SK-N-SH (cell line): Measurements from ENCODE around the gene RPP14. TPM values are rescaled to one million over a fixed set of nuclear protein-coding genes. Genes with fewer than 3 reads are reported as not detected.

Experiments used
- CTCF ChIA-PET: fragments of 300-600, 350-600 bp; formaldehyde crosslinking; extraction: SDS; loops from one replicate; lab custom pipeline; 2021; lab: Yijun Ruan, JAX
- POLR2A ChIA-PET: fragments of 350-600 bp; sonication (Branson Sonifier 250); formaldehyde crosslinking; extraction: SDS; loops from one replicate; lab custom pipeline; 2020; ENCODE audit warnings: antibody characterized with exemption, inconsistent platforms; lab: Yijun Ruan, JAX
- DNase-seq: peaks from one replicate; pipeline ENCODE4 v3.0.0; 2012
- H2AFZ ChIP-seq: fragments of 200-600 bp; sonication (generic); 2 replicates; pipeline ENCODE4 v1.8.1; 2016; ENCODE audit warnings: antibody characterized with exemption, mild to moderate bottlenecking, low read depth
- H3F3A ChIP-seq: fragments of 200-600 bp; sonication (generic); replicated peaks from 2 replicates; pipeline ENCODE3; 2016; ENCODE audit warnings: antibody characterized with exemption, mild to moderate bottlenecking; ENCODE audit not compliant: insufficient read depth
- H3K27ac ChIP-seq, 2 experiments: fragments of 200-500 bp in 1 of 2; fragments of 200-600 bp in 1 of 2; sonication (Bioruptor generic) in 1 of 2; sonication (generic), shearing (Covaris generic) in 1 of 2; 2 replicates each; pipeline versions ENCODE4 v1.5.1 to v1.6.1; 2014 to 2016; ENCODE audit warnings: low read depth in 2 of 2, inconsistent platforms in 1 of 2, low read length in 1 of 2, mild to moderate bottlenecking in 1 of 2, mixed read lengths in 1 of 2
- H3K27me3 ChIP-seq: fragments of 200-600 bp; sonication (generic), shearing (Covaris generic); 2 replicates; pipeline ENCODE4 v1.6.1; 2016; ENCODE audit warnings: mixed run types; ENCODE audit not compliant: insufficient read depth
- H3K36me3 ChIP-seq, 2 experiments: fragments of 200-500 bp in 1 of 2; fragments of 200-600 bp in 1 of 2; sonication (Bioruptor generic) in 1 of 2; sonication (generic) in 1 of 2; replicated peaks in 1 of 2; 2 replicates each; pipeline versions ENCODE3 to v1.5.1; 2014 to 2016; ENCODE audit warnings: low read length in 1 of 2, mild to moderate bottlenecking in 1 of 2; ENCODE audit not compliant: insufficient read depth in 2 of 2, control insufficient read depth in 1 of 2
- H3K4me1 ChIP-seq, 2 experiments: fragments of 200-500 bp in 1 of 2; fragments of 200-600 bp in 1 of 2; sonication (Bioruptor generic) in 1 of 2; sonication (generic), shearing (Covaris generic) in 1 of 2; 2 replicates each; pipeline versions ENCODE4 v1.5.1 to v1.6.1; 2014 to 2016; ENCODE audit warnings: low read depth in 1 of 2, low read length in 1 of 2, mixed run types in 1 of 2; ENCODE audit not compliant: insufficient read depth in 2 of 2, control insufficient read depth in 1 of 2
- H3K4me2 ChIP-seq: fragments of 200-600 bp; sonication (generic), shearing (Covaris generic); 2 replicates; pipeline ENCODE4 v1.6.1; 2017; ENCODE audit warnings: mixed run types
- H3K4me3 ChIP-seq, 2 experiments: fragments of 200-500 bp in 1 of 2; fragments of 200-600 bp in 1 of 2; sonication (Bioruptor generic) in 1 of 2; sonication (generic), shearing (Covaris generic) in 1 of 2; 2 replicates each; pipeline versions ENCODE4 v1.5.1 to v1.8.1; 2014 to 2016; ENCODE audit warnings: low read depth in 2 of 2, inconsistent platforms in 1 of 2, low read length in 1 of 2, mild to moderate bottlenecking in 1 of 2, mixed read lengths in 1 of 2, moderate library complexity in 1 of 2
- H3K79me2 ChIP-seq: fragments of 200-600 bp; sonication (generic); 2 replicates; pipeline ENCODE4 v1.8.1; 2017; ENCODE audit warnings: mild to moderate bottlenecking; ENCODE audit not compliant: insufficient read depth
- H3K9ac ChIP-seq: fragments of 200-600 bp; sonication (generic); 2 replicates; pipeline ENCODE4 v1.6.1; 2017; ENCODE audit warnings: mixed run types
- H3K9me2 ChIP-seq: fragments of 200-600 bp; sonication (generic); 2 replicates; pipeline ENCODE4 v1.6.1; 2017; ENCODE audit warnings: mixed run types
- H3K9me3 ChIP-seq: fragments of 200-600 bp; sonication (generic); 2 replicates; pipeline ENCODE4 v1.6.1; 2017; ENCODE audit warnings: mixed run types, mild to moderate bottlenecking, moderate library complexity
- H4K20me1 ChIP-seq: fragments of 200-600 bp; sonication (generic); 2 replicates; pipeline ENCODE4 v1.6.1; 2017; ENCODE audit warnings: mild to moderate bottlenecking, mixed run types; ENCODE audit not compliant: insufficient read depth
- CHD2 ChIP-seq: fragments of 150-350 bp; IDR thresholded peaks from 2 replicates; pipeline ENCODE4 v1.6.1; 2018; ENCODE audit warnings: low read length; ENCODE audit not compliant: partially characterized antibody
- CTCF ChIP-seq: fragments of 200-600 bp; sonication (generic); IDR thresholded peaks from 2 replicates; pipeline ENCODE4 v1.6.1; 2017; ENCODE audit warnings: antibody characterized with exemption, mild to moderate bottlenecking, moderate library complexity
- ELF1 ChIP-seq: IDR thresholded peaks from 2 replicates; pipeline ENCODE4 v1.4.0; 2012
- EZH2phosphoT487 ChIP-seq: fragments of 200-600 bp; sonication (generic); IDR thresholded peaks from 2 replicates; pipeline ENCODE4 v1.6.1; 2017; ENCODE audit warnings: low read depth, mixed run types, mild to moderate bottlenecking, antibody characterized with exemption, moderate library complexity, borderline replicate concordance
- FOSL2 ChIP-seq: IDR thresholded peaks from 2 replicates; pipeline ENCODE4 v1.4.0; 2012; ENCODE audit warnings: low read depth, mild to moderate bottlenecking, moderate library complexity, borderline replicate concordance
- FOXJ3 ChIP-seq: sonication (generic); formaldehyde crosslinking; IDR thresholded peaks from 2 replicates; pipeline ENCODE4 v1.5.1; 2020; ENCODE audit warnings: mild to moderate bottlenecking, missing genetic modification reagents
- FOXM1 ChIP-seq: IDR thresholded peaks from 2 replicates; pipeline ENCODE4 v1.4.0; 2012; ENCODE audit warnings: low read depth, mild to moderate bottlenecking
- GABPA ChIP-seq: IDR thresholded peaks from 2 replicates; pipeline ENCODE4 v1.4.0; 2012; ENCODE audit warnings: low read depth, mild to moderate bottlenecking
- GATA2 ChIP-seq: sonication (generic); formaldehyde crosslinking; IDR thresholded peaks from 2 replicates; pipeline ENCODE4 v1.5.0; 2020; ENCODE audit warnings: mild to moderate bottlenecking, missing genetic modification reagents
- JUND ChIP-seq: IDR thresholded peaks from 2 replicates; pipeline ENCODE4 v1.4.0; 2012
- MEF2A ChIP-seq: IDR thresholded peaks from 2 replicates; pipeline ENCODE4 v1.4.0; 2012; ENCODE audit warnings: low read depth, borderline replicate concordance
- MXI1 ChIP-seq: IDR thresholded peaks from 2 replicates; pipeline ENCODE4 v1.6.1; 2012; ENCODE audit warnings: mild to moderate bottlenecking, low read depth, low read length, improper control_type of control experiment
- NFIC ChIP-seq: IDR thresholded peaks from 2 replicates; pipeline ENCODE4 v1.4.0; 2012; ENCODE audit warnings: borderline replicate concordance
- NRF1 ChIP-seq: IDR thresholded peaks from 2 replicates; pipeline ENCODE4 v1.6.1; 2012; ENCODE audit warnings: low read depth, mild to moderate bottlenecking, low read length
- POLR2AphosphoS5 ChIP-seq: IDR thresholded peaks from 2 replicates; pipeline ENCODE4 v1.6.1; 2012; ENCODE audit warnings: low read depth, low read length
- RAD21 ChIP-seq: IDR thresholded peaks from 2 replicates; pipeline ENCODE4 v1.6.1; 2012; ENCODE audit warnings: mild to moderate bottlenecking, low read length
- RCOR1 ChIP-seq: fragments of 150-350 bp; IDR thresholded peaks from 2 replicates; pipeline ENCODE4 v1.6.1; 2017; ENCODE audit warnings: antibody characterized with exemption, low read length
- REST ChIP-seq: IDR thresholded peaks from 2 replicates; pipeline ENCODE4 v1.6.1; 2012; ENCODE audit warnings: mild to moderate bottlenecking, low read depth, low read length, moderate library complexity
- TAF1 ChIP-seq: IDR thresholded peaks from 2 replicates; pipeline ENCODE4 v1.6.1; 2012; ENCODE audit warnings: low read depth, mild to moderate bottlenecking, low read length, moderate library complexity, borderline replicate concordance
- TCF12 ChIP-seq: IDR thresholded peaks from 2 replicates; pipeline ENCODE4 v1.4.0; 2012
- USF2 ChIP-seq: fragments of 150-350 bp; IDR thresholded peaks from 2 replicates; pipeline ENCODE4 v1.6.1; 2017; ENCODE audit warnings: antibody characterized with exemption, low read length, low read depth, borderline replicate concordance
- WGBS: methylation state at CpG from one replicate; pipeline ENCODE4 v1.1.6; 2017; ENCODE audit warnings: low lambda C conversion rate; 5-methylcytosine and 5-hydroxymethylcytosine counted together
- polyA plus RNA-seq, 3 experiments: library from polyadenylated mRNA; depleted of rRNA; stranded (reverse); fragments of >200 nt; gene quantifications; 2 replicates each; pipeline ENCODE4 v1.2.3, GENCODE V29; 2012
- TF ChIP-seq, protein P1 (sequence below): fragments of 150-350 bp; IDR thresholded peaks from 2 replicates; pipeline ENCODE4 v1.6.1; 2016; ENCODE audit warnings: mild to moderate bottlenecking, low read depth, low read length
- TF ChIP-seq, protein P2 (sequence below): IDR thresholded peaks from 2 replicates; pipeline ENCODE4 v1.4.0; 2012; ENCODE audit warnings: low read depth

RPP14 gene
- 8.3 and 9.7 TPM in 2 replicates for polyA plus RNA-seq (2012; rRNA removed)
- polyA plus RNA-seq (2012; cell fraction: cytosol; rRNA removed), result 9.5 and 11.4 TPM in 2 replicates
- polyA plus RNA-seq (2012; cell fraction: nucleus; rRNA removed), result 5.6 and 9.6 TPM in 2 replicates

DNA sequence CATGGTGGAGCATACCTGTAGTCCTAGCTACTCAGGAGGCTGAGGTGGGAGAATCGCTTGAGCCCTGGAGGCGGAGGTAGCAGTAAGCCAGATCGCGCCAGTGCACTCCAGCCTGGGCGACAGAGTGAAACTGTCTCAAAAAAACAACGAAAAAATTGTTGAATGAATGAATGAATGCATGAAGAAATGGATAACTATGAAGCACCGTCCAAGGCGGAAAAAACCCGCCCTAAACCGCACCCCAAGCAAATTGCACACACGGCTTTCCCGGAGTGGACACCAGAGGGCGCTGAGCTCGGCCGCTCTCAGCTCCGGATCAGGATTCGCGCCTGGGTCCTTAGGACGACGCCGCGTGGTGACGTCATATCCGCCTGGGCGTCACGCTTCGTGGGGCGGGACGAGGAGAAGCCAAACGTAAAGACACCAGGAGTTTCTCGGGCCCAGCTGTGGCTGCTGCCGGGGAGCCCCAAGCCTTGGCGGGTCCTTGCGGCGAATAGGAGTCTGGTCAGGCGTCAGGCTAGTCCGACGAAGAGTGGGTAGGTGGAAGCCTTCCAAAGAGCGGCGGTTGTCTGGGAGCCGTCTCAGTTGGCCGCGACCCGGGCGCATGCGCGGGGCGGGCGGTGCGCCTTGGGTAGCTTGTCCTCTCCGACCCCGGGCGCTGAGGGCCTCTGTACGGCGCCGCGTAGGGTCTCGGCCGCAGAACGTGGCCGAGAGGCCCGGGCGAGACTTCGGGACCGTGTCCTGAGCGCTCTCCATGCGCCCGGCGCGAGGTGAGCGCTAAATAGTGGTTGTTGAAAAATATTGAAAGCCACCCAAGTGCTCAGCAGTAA, at the start of gene RPP14, which contains the start of gene HTD2:
Gene RPP14 (plus strand): TSS at position 364 of the 830 bp plus-strand sequence. CDS start 4,085 bp downstream, outside the sequence.
Gene HTD2 (plus strand): TSS at position 639 of the 830 bp plus-strand sequence. CDS start 11,094 bp downstream, outside the sequence.
- Histone ChIP-seq H3K4me3 (peak within 1 kb of the TSS; percentile 76 to 94), H3F3A (peaks cover 1% of the 10 kb centered on the region), H3K4me1 (peaks cover 8 to 14% of the 10 kb centered on the region in 2 experiments; a peak in 3 of 4 replicates), H3K9me2 (no peaks in the 10 kb centered on the region), H3K9ac (peak within 1 kb of the TSS; percentile 94), H3K79me2 (peaks cover 46% of the 10 kb centered on the region), H3K9me3 (no peaks in the 10 kb centered on the region), H3K27me3 (no peaks in the 10 kb centered on the region; the same call in 1 of the 2 replicates), H3K4me2 (peak within 1 kb of the TSS; percentile 80), H2AFZ (peak within 1 kb of the TSS; percentile 91), H3K36me3 (peaks cover 9 to 26% of the 10 kb centered on the region in 2 experiments), H3K27ac (peak within 1 kb of the TSS; percentile 93 to 94), H4K20me1 (peaks cover 32% of the 10 kb centered on the region)
- DNase-seq, result peak; percentile 95
- WGBS, result 9% methylated on average over 37 of the region's 71 CpGs
- ChIA-PET CTCF (interaction anchor here (0.6 to 6.0 kb wide), 44 partner anchors 9 to 298 kb away, joined by 3 to 48 read pairs (median 5); partner anchors contain the start of genes ABHD6, FLNB, KCTD6 and PDHB), POLR2A (interaction anchor here (0.7 to 1.9 kb wide), 10 partner anchors 19 to 798 kb away, joined by 3 to 9 read pairs (median 3); partner anchors contain the start of gene PXK)
- TF ChIP-seq ELF1, result no peak; the same call in 1 of the 2 replicates
- peak; percentile 90 for TF ChIP-seq NRF1
- peak; percentile 5; the same call in 1 of the 2 replicates for TF ChIP-seq USF2
- TF ChIP-seq FOSL2, result peak; percentile 30; the same call in 1 of the 2 replicates
- no peak; the same call in 1 of the 2 replicates for TF ChIP-seq TCF12
- no peak for TF ChIP-seq FOXJ3 (CRISPR knock-in tag)
- peak; percentile 70 for TF ChIP-seq CHD2
- TF ChIP-seq CTCF, result peak; percentile 95
- no peak for TF ChIP-seq NFIC
- no peak for TF ChIP-seq MEF2A
- TF ChIP-seq MXI1, result peak; percentile 51; the same call in 1 of the 2 replicates
- TF ChIP-seq RAD21, result peak; percentile 38
- peak; percentile 58 for TF ChIP-seq TAF1
- TF ChIP-seq JUND, result peak; percentile 31; the same call in 1 of the 2 replicates
- no peak for TF ChIP-seq GATA2 (CRISPR knock-in tag)
- no peak for TF ChIP-seq EZH2phosphoT487
- peak; percentile 61; the same call in 1 of the 2 replicates for TF ChIP-seq RCOR1
- TF ChIP-seq, protein P1, sequence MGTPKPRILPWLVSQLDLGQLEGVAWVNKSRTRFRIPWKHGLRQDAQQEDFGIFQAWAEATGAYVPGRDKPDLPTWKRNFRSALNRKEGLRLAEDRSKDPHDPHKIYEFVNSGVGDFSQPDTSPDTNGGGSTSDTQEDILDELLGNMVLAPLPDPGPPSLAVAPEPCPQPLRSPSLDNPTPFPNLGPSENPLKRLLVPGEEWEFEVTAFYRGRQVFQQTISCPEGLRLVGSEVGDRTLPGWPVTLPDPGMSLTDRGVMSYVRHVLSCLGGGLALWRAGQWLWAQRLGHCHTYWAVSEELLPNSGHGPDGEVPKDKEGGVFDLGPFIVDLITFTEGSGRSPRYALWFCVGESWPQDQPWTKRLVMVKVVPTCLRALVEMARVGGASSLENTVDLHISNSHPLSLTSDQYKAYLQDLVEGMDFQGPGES, result no peak
- peak; percentile 87 for TF ChIP-seq POLR2AphosphoS5
- TF ChIP-seq, protein P2, sequence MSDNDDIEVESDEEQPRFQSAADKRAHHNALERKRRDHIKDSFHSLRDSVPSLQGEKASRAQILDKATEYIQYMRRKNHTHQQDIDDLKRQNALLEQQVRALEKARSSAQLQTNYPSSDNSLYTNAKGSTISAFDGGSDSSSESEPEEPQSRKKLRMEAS, result peak; percentile 60
- TF ChIP-seq REST, result peak; percentile 57; the same call in 1 of the 2 replicates
- peak; percentile 86 for TF ChIP-seq GABPA
- TF ChIP-seq FOXM1, result no peak
